ENCODE data around the gene HOXC5. TPM values are rescaled to one million over a fixed set of nuclear protein-coding genes. Genes with fewer than 3 reads are reported as not detected.

Gene HOXC5
- total RNA-seq, 1 experiment from 2014 or later = 5.0 TPM

DNA sequence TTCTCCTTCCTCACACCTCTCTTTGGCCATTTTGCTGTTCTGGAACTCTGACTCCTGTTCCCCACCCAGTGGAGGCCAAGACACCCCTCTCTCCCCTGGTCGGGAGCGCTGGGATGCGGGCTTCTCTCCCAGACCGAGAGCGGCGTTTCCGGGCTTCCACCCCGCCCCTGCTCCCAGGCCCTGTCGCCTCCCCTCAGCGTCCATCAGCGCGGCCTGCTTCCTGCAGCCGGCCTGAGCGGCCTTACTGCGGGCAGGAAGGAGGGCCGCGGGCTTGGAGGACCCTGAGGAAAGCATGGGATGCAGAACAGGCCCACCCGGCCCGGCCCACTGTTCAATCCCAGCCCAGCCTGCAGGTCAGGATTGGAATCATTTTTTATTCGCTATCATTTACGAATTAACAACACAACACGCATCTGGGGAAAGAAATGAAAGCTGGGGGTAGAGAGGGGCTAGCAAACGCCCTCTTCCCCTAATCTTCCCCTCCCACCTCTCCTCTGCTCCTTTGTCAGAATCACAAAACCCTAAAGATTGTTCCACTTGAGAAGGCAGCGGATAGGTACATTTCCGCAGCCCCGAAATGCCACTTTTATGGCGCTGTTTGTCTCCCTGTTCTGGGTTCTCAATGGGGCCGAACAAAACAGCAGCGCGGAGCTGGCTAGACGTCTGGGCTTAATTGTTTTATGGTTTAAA is 27.9 kb upstream of the HOXC5 start:
- Histone ChIP-seq H3K36me3 (ENCODE audit: control insufficient read depth, insufficient read depth, low read length) (peaks cover 3% of the 10 kb centered on the region), H3K27ac (ENCODE audit: low read length) (peak overlapping the region; percentile 99), H3K9me3 (ENCODE audit: control insufficient read depth, insufficient read depth, low read depth, low read length) (no peaks in the 10 kb centered on the region), H3K4me3 (ENCODE audit: low read depth in 2 of 2, low read length in 2 of 2) (peak overlapping the region; percentile 47 to 66), H3K27me3 (ENCODE audit: control insufficient read depth, insufficient read depth, low read length) (no peaks in the 10 kb centered on the region), H3K4me1 (ENCODE audit: control insufficient read depth, insufficient read depth, low read length) (peaks cover 44% of the 10 kb centered on the region)
- intact Hi-C loops (cut with micrococcal nuclease; ENCODE audit: unreplicated experiment) = no loop called here
- ChIA-PET CTCF (interaction anchor here (0.6 to 1.1 kb wide), 2 partner anchors 12 to 196 kb away, joined by 3 to 7 read pairs; no protein-coding TSS in a partner anchor), POLR2A (interaction anchor here (0.7 kb wide), 1 partner anchor 187 kb away, joined by 7 read pairs; no protein-coding TSS in a partner anchor)
- DNase-seq (ENCODE audit: low read depth, low spot score) (no peak), ATAC-seq (peak; percentile 11)
- in situ Hi-C loops (cut with HindIII; ENCODE audit: low pct_unique_long_range_greater_than_20kb, low sequenced_read_pairs) = no loop called here
- no TSS peak for BruUV-seq (replicated peaks)
- TF ChIP-seq SIN3A (IDR thresholded peaks at IDR 0.05; ENCODE audit: borderline replicate concordance, insufficient read depth, low read depth, low read length) = 0 out of 2 replicates have a peak, but pooled peaks have one; percentile 23
- TF ChIP-seq, protein P1, sequence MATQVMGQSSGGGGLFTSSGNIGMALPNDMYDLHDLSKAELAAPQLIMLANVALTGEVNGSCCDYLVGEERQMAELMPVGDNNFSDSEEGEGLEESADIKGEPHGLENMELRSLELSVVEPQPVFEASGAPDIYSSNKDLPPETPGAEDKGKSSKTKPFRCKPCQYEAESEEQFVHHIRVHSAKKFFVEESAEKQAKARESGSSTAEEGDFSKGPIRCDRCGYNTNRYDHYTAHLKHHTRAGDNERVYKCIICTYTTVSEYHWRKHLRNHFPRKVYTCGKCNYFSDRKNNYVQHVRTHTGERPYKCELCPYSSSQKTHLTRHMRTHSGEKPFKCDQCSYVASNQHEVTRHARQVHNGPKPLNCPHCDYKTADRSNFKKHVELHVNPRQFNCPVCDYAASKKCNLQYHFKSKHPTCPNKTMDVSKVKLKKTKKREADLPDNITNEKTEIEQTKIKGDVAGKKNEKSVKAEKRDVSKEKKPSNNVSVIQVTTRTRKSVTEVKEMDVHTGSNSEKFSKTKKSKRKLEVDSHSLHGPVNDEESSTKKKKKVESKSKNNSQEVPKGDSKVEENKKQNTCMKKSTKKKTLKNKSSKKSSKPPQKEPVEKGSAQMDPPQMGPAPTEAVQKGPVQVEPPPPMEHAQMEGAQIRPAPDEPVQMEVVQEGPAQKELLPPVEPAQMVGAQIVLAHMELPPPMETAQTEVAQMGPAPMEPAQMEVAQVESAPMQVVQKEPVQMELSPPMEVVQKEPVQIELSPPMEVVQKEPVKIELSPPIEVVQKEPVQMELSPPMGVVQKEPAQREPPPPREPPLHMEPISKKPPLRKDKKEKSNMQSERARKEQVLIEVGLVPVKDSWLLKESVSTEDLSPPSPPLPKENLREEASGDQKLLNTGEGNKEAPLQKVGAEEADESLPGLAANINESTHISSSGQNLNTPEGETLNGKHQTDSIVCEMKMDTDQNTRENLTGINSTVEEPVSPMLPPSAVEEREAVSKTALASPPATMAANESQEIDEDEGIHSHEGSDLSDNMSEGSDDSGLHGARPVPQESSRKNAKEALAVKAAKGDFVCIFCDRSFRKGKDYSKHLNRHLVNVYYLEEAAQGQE (IDR thresholded peaks at IDR 0.05; ENCODE audit: insufficient read depth in 1 of 2, low read depth in 2 of 2, low read length in 1 of 2) = no peak
- TF ChIP-seq POLR2AphosphoS5 (IDR thresholded peaks at IDR 0.05; ENCODE audit: low read depth, low read length) = no peak
- TF ChIP-seq TCF7L2 (IDR thresholded peaks at IDR 0.05; ENCODE audit: low read depth, low read length) = no peak
- TF ChIP-seq, protein P2, sequence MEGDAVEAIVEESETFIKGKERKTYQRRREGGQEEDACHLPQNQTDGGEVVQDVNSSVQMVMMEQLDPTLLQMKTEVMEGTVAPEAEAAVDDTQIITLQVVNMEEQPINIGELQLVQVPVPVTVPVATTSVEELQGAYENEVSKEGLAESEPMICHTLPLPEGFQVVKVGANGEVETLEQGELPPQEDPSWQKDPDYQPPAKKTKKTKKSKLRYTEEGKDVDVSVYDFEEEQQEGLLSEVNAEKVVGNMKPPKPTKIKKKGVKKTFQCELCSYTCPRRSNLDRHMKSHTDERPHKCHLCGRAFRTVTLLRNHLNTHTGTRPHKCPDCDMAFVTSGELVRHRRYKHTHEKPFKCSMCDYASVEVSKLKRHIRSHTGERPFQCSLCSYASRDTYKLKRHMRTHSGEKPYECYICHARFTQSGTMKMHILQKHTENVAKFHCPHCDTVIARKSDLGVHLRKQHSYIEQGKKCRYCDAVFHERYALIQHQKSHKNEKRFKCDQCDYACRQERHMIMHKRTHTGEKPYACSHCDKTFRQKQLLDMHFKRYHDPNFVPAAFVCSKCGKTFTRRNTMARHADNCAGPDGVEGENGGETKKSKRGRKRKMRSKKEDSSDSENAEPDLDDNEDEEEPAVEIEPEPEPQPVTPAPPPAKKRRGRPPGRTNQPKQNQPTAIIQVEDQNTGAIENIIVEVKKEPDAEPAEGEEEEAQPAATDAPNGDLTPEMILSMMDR (IDR thresholded peaks at IDR 0.05) = no peak

DNA sequence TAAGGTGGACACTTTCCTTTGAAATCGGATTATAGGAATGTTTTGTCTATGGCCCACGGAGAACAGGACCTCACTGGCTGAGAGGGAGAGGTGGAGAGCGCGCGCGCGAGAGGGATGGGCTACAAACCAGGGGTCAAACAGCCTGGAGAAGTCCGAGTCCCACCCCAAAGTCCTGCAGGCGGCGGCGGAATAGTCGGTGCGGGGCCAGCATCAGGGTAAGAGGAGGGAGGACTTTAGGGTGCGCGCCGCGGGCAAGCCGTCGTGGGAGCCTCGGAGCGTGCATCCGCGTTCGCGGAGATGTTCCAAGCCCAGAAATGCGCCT is 27.4 kb upstream of the HOXC5 start:
- Histone ChIP-seq H3K27ac (ENCODE audit: low read length) (peak overlapping the region; percentile 99), H3K36me3 (ENCODE audit: control insufficient read depth, insufficient read depth, low read length) (peaks cover 3% of the 10 kb centered on the region; the same call in 1 of the 2 replicates), H3K9me3 (ENCODE audit: control insufficient read depth, insufficient read depth, low read depth, low read length) (no peaks in the 10 kb centered on the region), H3K27me3 (ENCODE audit: control insufficient read depth, insufficient read depth, low read length) (no peaks in the 10 kb centered on the region), H3K4me1 (ENCODE audit: control insufficient read depth, insufficient read depth, low read length) (peaks cover 44% of the 10 kb centered on the region), H3K4me3 (ENCODE audit: low read depth in 2 of 2, low read length in 2 of 2) (peak overlapping the region; percentile 47 to 66)
- POLR2A ChIA-PET = interaction anchor here (0.5 to 0.7 kb wide), 2 partner anchors 50 to 186 kb away, joined by 3 to 7 read pairs; no protein-coding TSS in a partner anchor
- DNase-seq (ENCODE audit: low read depth, low spot score) (no peak), ATAC-seq (peak; percentile 18)
- in situ Hi-C loops (cut with HindIII; ENCODE audit: low pct_unique_long_range_greater_than_20kb, low sequenced_read_pairs) = no loop called here
- TF ChIP-seq SIN3A (IDR thresholded peaks at IDR 0.05; ENCODE audit: borderline replicate concordance, insufficient read depth, low read depth, low read length) (no peak), TCF7L2 (IDR thresholded peaks at IDR 0.05; ENCODE audit: low read depth, low read length) (0 out of 2 replicates have a peak, but pooled peaks have one; percentile 17)
- CTCF ChIA-PET = interaction anchor here (0.6 to 1.1 kb wide), 6 partner anchors 12 to 253 kb away, joined by 3 to 7 read pairs (median 3); no protein-coding TSS in a partner anchor
- intact Hi-C loops (cut with micrococcal nuclease; ENCODE audit: unreplicated experiment) = no loop called here
- no TSS peak for BruUV-seq (replicated peaks)

All from Panc1 (cell line).